Activated T-cell treated with anti-CD3 and anti-CD28 coated beads for 1 hour (primary cell): ENCODE results near the gene TANGO2.

ENCODE experiments used
- DNase-seq: peaks from one replicate; pipeline ENCODE4 v3.0.0-alpha.2; 2020; ENCODE audit warnings: low read depth

The TANGO2 gene, protein sequence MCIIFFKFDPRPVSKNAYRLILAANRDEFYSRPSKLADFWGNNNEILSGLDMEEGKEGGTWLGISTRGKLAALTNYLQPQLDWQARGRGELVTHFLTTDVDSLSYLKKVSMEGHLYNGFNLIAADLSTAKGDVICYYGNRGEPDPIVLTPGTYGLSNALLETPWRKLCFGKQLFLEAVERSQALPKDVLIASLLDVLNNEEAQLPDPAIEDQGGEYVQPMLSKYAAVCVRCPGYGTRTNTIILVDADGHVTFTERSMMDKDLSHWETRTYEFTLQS

DNA sequence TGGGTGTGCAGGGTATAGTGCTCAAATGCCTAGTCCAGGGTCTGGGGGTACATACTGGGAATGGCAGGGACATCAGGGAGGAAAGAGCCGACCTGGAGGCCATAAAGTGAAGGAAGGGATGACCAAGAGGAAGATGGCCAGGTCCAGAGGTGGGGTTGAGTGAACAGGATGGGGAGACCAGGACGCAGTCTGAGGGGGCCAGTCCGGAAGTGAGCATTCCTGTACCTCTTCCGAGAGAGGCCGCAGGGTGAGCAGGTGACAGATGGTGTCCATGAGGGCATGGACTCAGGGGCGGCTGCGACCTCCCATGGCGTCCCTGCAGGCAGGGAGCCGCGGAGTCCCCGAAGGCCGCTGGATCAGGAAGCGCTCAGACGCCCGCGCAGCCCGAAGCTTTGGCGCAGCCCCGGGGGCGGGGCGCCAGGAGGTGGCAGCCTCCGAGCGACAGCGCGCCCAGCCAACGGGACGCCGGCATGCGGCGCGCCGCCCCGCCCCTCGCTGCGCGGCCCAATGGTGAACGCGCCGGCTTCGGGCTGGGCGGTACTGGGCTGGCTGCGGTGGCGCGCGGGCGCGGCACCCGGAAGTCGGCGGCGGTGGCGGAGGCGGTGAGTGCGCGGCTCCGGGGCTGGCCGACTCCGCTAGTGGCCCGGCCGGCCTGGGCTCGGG, at the start of gene TANGO2:
Gene TANGO2, plus strand, starts transcription at position 578 of the 663 bp plus-strand sequence. CDS start 15,689 bp downstream, outside the sequence.
- peak; percentile 87 for DNase-seq

DNA sequence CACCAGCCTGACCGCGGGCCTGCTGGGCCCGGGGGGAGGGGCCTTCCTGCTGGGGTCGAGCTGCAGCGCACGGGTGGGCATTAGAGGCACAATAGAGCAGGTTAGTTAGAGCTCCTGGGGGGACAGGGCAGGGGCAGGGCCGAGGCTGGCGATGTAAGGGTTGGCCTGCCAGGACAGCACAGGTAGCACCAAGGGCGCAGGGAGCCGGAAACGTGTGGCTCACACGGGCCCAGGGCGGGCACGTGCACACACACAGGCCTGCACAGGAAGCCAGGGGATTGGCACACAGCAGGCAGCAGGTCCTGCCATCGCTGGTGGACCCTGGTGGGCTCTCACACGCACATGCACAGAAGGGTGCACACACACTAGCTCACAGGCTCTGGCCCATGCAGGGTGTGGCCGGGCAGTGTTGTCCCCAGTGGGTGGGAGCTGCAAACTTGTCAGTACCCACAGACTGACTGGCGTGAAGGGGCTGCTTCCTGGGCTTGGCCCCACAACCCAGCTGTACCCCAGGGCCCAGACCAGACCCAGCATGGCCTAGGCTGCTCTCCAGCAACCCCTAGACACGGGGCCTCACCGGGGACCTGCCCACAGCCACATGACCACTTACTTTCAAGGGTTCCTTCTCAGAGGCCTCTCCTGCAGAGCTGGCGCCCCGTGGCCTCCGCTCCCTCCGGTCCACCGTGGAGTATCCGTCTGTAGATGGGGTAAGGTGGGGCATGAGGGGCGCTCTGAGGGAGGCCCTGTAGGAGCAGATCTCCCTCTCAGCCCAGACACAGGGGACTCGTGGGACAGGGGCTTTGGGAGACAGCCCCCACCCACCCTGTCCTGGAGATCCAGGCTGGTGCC, 49.4 kb upstream of the TANGO2 start:
- DNase-seq: no peak

DNA sequence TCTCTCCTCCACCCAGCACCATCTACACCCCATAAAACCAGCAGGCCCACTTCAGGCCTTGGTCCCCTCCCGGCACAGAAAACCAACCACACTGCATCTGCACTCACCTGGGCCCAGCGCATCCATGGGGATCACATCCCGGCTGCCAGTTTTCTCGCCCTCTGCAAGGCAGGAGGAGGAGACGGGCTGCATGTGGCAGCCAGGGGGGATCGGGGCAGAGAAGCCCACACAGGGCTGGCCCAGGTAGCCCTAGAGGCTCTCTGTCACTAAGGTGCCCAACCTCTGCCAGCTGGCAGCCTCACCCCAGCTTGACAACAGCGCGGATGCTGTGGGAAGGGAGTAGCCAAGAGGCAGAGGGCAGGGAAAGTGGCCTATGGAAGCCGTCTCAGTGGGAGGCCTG, 48.7 kb upstream of the TANGO2 start:
- DNase-seq: no peak

DNA sequence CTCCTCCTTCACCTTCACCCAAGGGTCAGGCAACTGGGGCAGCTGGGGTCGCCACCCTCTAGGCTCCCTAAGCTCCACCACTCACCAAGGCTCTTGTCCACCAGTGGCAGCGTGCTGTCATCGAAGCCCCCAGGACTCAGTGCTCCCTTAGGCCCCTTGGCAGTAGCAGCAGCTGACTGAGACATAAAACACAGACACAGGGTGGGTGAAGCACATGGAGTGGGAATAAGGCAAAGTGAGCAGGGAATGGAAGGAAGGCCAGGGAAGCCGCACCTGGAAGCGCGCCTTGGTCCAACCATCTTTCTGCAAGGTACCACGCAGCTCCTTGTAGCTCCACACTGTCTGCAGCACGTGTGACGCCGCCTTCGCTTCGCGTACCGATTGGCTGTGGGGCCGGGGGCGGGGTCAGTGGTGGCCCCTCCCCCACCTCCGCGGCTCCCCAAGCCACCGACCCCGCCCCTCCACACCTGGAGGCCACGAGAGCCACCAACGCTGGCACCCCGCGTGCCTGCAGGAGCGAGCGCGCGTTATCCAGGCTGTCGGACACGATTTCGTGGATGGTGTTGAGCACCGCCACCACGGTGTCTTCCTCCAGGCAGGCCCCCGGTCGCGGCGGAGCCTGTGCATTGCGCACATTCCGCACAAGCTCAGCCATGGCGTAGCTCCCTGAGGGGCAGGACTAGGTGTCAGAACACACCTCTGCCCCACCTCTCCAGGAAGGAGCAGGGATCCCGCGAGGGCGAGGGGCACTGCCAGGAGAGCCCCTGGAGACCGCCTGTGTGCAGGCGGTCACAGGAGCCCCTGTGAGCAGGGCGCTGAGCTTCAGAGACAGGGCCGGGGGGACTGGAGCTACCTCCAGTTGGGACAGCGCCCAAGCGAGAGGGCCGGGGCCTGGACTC, 48.0 kb upstream of the TANGO2 start:
- no peak for DNase-seq

DNA sequence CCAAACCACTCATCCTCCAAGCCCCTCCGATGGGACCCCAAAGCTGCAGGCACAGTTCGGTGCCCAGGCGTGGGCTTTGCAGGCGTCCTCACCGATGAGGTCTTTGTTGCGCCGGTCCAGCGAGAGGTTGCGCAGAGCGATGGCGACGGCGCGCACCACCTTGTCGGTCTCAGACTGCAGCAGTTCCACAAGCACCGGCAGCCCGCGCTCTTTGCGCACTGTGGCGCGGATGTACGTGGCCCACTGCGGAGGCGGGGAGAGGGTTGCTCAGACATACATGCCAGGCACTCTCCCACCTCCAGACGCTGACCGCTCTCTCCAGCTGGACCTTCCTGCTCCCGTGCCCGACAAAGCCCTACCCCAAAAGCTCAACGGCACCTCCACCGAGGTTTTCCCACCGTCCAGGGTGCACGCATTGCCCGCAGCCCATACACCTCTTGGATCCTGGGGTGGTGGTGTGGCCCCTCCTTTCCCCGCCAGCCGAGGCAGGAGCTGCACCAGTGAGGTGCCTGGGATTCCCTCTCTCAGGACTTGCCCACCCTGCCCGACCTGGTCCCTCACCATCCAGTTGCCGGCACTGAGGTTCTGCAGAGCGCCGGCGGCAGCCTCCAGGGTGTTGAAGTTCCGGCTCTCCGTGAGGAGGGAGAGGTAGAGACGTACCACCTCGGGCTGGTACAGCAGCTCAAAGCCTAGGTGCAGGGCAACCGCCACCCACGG, 47.2 kb upstream of the TANGO2 start:
- DNase-seq: no peak

DNA sequence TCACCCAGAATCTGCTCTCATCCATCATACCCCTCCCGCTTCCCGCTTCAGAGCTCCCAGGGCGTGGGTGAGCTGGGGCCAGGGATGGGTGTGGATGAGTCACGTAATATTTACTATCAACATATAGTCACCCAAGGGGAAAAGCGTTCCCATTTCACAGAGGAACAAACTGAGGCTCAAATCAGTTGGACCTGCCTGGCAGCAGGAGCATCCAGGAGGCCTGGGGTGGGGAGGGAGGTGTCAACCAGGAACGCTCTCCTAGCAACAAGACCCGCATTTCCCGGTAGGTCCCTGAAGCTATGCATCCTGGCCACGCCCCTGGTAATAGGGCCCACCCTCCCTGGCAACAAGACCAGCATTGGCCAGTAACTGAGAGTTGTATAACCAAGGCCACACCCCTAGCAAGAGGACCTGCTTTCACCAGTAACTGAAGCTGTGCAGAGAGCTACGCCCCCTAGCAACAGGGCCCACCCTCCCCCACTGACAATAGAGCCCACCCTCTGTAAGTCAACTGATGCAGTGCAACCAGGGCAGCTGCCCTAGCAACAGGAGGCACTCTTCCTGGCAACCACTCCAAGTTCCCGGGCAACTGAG, 46.5 kb upstream of the TANGO2 start:
- no peak for DNase-seq

DNA sequence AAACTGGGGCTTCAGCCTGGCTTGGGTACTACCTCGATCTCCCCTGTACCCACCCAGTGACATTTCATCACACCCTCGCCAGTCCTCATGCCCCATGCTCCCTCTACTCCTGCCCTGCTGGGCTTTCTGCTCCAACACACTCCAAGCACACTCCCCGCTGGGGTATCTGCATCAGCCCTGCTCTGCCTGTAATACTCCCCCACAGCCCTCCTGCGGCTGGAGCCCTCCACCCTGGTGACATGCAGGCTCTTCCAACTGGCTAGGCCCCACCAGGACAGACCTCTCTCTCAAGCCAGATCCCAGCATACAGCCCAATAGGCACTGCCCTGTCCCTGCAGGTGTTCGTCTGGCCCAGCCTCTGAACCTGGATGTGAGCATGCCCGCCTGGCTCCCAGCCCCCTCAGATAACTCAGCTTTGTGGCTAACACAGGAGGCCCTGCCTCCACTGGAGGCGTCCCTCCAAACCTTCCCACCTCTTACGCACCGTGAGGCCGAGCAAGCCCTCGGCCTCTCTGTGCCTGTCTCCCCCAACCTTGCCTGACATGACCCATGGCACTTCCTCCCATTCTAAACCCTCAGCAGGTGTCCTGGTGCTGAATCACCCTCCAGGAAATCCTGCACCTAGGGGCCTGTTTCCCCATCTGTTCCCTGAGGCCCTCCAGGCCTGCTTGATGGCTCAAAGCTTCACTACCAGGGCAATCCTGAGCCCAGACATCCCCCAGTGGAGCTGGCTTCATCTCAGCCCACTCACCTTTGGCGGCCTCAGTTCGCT, 45.8 kb upstream of the TANGO2 start:
- DNase-seq: no peak

DNA sequence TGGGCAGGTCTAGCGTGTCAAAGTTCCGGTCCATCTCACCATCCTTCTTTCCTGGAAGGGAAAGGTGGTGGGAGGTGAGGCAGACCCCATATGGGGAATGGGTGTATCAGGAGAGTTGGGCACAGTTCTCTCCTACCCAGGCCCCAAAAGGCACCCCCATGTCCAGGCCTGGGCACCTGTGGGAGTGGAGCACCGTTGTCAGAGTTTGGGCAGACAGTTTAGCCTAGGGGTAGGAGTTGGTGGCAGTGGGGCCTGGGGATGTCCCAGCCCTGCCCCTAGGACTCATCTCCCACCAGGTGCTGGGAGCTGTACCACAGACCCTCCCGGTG, 45.2 kb upstream of the TANGO2 start:
- DNase-seq: no peak

DNA sequence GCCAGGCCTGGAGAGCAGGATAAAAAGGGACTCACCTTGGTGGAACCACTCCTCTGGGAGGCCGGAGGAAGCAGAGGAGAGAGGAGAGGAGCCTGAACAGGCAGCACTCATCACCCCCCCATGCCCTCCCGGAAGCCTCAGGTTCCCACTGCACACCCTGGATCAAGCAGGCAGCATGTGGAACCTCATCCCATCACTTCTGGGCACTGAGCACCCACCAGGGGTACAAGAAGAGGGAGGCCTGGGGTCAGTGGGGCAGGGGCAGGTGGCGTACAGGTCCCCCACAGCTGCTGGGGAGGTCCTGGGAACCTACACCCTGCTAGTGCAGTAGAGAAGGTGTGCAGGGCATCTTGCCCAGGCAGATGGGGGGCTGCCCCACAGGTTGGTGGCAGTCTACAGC, 44.2 kb upstream of the TANGO2 start:
- DNase-seq: no peak

DNA sequence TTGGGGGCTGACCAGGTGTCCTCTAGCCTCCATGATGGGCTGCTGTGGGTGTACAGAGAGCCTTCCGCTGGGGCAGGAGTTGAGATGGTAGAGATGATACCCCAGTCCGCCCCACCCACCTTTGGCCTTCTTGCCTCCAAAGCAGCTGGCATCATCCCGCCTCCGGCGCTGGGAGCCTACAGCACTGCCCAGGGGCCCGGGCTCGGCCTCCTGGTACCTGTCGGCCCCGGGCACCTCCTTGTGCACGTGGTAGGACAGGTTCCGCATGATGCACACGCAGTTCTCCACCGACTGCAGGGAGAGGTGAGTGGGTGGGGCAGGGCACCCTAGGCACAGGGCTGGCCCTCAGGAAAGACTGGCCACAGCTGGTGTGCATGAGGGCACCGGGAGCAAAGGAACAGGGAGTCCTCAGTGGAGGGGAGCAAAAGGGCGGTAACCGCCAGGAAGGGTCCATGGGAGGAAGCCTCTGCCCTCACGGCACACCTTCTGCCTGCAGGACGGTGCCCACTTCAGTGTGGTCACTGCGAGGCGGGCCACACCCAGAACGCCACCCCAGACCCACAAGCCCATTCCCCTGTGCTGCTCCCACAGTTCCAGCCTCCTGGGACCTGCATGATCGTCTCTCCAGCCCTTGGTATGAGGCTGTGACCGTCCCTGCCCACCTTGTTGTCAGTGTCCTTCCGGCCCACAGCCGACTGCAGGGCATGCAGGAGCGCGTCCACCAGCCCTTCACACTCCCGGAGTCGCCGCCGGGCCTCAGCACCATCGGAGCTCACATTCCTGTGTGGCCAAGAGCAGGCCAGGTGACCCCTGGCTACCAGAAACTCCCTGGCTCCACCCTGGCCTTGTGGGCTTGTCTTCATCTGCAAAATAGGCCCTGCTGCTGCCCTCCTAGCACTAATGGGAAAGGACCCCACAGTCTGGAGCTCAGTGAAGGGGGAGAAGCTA, 43.3 kb upstream of the TANGO2 start:
- no peak for DNase-seq

DNA sequence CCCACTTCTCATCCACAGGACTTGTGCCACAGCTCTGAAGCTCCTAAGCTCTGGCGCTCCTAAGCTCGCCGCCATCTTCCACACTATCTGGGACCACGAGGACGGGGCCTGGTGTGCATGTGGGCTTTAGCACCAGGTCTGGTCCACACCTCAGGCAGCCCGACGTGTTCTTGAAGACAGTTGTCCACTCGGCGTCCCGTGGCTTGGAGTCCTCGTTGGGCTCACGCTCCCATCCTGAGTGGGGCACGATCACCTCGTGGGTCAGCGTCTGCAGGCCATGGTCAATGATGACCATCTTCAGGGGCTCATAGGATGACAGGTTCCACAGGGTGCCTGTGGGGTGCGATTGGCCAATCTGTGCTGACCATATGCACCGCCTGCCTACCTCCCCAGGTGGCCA, 42.2 kb upstream of the TANGO2 start:
- DNase-seq: no peak

DNA sequence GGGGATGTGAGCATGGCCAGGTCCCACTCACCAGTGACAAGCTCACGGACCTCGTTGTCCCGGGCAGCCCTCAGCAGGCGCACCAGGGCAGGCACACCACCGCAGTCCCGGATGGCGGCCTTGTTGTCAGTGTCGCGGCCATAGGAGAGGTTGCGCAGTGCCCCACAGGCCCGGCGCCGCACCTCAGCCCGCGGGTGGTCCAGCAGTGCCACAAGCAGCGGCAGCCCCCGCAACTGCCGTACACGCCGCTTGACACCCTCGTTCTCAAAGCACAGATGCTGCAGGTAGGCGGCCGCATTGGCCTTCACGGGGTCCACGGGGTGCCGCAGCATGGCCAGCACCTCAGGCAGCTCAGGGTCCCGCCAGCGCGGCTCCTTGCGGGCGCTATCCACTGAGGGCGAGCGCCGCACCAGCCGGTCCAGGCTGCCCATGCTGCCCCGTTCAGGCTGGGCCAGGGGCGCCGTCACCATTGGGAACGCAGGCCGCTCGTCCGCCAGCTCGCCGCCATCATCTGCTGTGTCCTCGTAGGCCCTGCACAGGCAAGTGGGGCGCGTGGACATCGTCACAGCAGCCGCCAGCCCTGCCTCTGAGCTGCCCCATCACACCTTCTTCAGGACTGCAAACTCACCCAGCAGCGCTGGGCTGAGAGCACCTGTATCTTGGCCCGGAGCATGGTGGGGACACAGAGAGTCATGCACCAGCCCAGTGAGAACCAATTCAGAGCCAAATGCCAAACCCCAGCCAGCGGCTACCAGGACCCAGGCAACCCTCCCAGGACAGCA, 41.0 kb upstream of the TANGO2 start:
- no peak for DNase-seq

DNA sequence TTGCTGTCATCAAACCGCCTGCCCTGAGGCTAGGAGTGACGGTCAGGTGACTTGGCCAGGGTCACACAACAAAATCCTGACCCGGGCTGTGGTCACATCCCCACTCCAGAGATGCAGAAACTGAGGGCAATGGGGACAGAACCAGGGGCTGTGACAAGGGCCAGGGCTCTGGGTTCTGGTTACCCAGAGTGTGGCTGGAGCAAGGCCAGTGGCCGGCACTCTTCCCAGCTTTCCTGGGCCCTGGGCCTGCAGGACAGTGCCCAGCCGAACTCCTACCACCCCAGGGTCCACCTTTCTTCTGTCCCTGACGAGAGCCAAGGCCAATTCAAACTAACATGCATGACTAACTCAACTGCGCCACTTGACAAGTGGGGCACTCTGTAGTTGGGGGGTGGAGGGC, 40.1 kb upstream of the TANGO2 start:
- no peak for DNase-seq

DNA sequence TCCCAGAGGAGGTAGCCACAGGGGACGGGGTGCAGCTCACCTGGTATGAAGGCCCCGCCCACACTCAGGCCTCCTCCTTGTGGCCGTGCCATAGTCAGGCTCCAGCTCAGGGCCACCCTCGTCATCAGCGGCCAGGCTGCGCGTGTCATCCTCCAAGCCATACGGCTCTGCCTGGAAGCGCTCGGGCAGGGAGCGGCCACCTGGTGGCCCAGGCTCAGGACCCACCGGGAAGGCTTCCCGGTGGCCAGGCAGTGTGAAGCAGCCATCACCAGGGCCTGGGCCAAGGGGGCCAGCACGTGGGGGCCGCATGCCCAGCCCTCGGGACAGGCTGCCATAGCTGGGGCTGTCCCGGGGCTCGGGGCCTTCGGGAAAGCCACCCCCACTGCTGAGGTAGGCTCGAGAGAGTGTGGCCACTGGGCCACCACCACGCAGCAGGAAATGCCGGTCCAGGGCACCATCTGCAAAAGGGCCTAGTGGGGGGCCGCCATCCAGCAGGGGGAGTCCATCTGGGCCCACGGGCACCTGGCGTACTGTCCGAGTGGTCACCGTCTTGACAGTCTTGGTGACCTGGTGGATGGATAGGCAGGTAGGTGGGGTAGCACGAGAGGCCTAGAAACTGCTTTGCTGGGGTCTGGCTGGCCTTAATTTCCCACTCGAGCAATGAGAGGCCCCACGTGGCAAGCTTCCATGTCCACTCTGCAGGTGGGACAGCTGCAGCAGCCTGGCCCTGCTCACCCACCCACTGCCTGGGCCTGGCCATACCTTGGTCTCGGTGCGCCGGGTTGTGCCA, 39.5 kb upstream of the TANGO2 start:
- DNase-seq: no peak

DNA sequence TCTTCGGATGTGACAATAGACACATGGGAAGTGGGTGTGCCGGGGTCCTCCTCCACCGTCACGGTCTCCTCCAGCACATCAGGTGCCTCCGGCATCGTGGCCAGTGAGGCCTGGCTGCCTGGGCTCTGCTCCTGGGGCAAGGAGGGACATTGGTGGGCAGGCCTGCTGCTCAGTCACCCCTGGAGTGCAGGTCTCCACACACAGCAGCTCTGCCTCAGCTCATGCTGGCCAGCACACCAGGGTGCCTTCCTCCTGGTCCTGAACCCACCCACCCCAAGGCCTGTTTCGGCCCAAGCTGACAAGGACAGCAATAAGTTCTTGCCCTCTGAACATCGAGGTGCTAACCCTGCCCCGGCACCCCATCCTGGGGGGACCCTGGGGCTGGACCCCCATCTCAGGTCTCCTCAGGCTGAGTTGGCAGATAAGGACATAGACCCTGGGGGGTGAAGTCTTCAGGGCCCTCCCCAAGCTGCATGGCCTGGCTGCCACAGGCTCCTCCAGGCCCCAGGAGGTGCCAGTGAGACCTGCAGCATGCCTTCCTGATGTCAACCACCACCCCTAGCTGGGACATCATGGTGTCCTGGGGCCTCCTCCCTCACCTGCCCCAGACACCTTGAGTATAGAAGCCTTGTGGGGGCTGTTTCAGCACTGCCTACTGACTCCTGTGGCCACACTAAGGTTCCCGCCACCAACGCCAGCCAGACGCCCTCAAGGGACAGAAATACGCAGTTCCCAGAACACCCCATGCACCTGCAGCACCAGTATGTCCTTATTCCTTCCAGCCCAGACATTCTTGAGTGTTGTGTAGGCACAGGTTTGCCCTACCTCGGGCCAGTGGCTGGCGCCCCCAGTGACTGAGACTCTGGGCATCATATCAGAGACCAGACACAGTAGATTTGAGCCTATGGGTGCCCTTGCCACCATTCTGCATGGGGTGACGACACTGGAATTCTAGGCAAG, 38.7 kb upstream of the TANGO2 start:
- DNase-seq: no peak

DNA sequence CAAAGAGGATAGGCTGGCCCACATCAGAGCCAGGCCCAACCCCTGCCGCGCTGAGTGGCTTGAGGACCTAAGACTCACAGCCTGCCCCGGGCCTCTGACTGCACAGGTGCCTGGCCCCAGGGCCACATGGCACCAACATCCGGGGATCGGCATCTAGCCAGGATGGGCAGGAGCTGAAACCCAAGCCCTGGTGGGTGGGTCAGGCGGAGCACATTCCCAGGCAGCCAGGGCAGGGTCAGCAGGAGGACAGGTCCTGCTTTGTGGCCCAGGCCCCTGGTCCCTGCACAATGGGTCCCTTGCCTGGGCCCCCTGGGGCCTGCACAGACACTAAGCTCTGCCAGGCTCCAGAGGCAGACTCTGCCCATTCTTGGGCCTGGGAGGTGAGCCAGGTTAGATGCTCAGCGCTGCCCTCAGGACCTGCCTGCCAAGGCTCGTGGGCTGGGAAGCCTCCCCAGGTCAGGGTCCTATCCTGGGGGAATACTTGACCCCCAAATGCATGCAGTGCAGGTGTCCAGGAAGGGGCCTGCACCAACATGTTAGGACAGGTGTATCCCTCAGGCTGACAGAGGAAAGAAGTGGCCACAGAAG, 37.8 kb upstream of the TANGO2 start:
- DNase-seq: no peak
